Naive thymus-derived CD8-positive, alpha-beta T cell (primary cell): ENCODE results near the gene ARRDC2. TPM values are rescaled to one million over a fixed set of nuclear protein-coding genes. Genes with fewer than 3 reads are reported as not detected.

Experiments used
- ATAC-seq, 2 donors: fragments of 150-1000 bp; cut with Tn5 transposase in 1 of 2; sonication (Bioruptor Pico), chemical (Tn5 transposase) in 1 of 2; 1 replicate in 1 of 2; 2 replicates in 1 of 2; pipeline ENCODE4 v1.10.0; 2021; ENCODE audit warnings: mild to moderate bottlenecking in 2 of 2, moderate library complexity in 2 of 2
- POLR2A ChIA-PET: fragments of 350-600 bp; sonication (Branson Sonifier 250); formaldehyde crosslinking; loops from one replicate; lab custom pipeline; 2021; ENCODE audit warnings: antibody characterized with exemption; lab: Charles Lee
- DNase-seq, 10 donors: peaks; one replicate each; pipeline versions ENCODE4 v3.0.0 to v3.0.0-alpha.2; 2020 to 2022
- H3K27ac Mint-ChIP-seq, 10 donors: one replicate each; pipeline ENCODE4 v1.8.0; 2020 to 2022; ENCODE audit warnings: mild to moderate bottlenecking in 10 of 10, mixed read lengths in 10 of 10, moderate library complexity in 4 of 10, inconsistent platforms in 1 of 10
- H3K27me3 Mint-ChIP-seq, 5 donors: one replicate each; pipeline ENCODE4 v1.8.0; 2021 to 2022; ENCODE audit warnings: mixed read lengths in 5 of 5
- H3K36me3 Mint-ChIP-seq, 3 donors: one replicate each; pipeline ENCODE4 v1.8.0; 2020 to 2022; ENCODE audit warnings: mixed read lengths in 3 of 3, mild to moderate bottlenecking in 2 of 3, inconsistent platforms in 1 of 3
- H3K4me1 Mint-ChIP-seq, 4 donors: one replicate each; pipeline ENCODE4 v1.8.0; 2021 to 2022; ENCODE audit warnings: mixed read lengths in 4 of 4
- H3K4me3 Mint-ChIP-seq, 10 donors: one replicate each; pipeline ENCODE4 v1.8.0; 2020 to 2022; ENCODE audit warnings: mild to moderate bottlenecking in 10 of 10, mixed read lengths in 10 of 10, moderate library complexity in 6 of 10, inconsistent platforms in 1 of 10
- H3K9me3 Mint-ChIP-seq, 9 donors: one replicate each; pipeline ENCODE4 v1.8.0; 2020 to 2022; ENCODE audit warnings: mixed read lengths in 9 of 9, mild to moderate bottlenecking in 3 of 9, inconsistent platforms in 1 of 9, moderate library complexity in 1 of 9
- polyA plus RNA-seq, 3 donors: library from polyadenylated mRNA; unstranded; fragments of 300-500 nt; fragmentation: Illumina TruSeq; gene quantifications; one replicate each; pipeline ENCODE4 v1.2.3, GENCODE V29; 2021
- total RNA-seq, 8 experiments: library from RNA in 2 of 8; stranded (reverse) in 2 of 8; gene quantifications; one replicate each; pipeline ENCODE4 v1.2.3 and lab custom pipeline; 2021 to 2026

The ARRDC2 gene
- total and polyA plus RNA-seq, 5 experiments from 2014 or later, result 29.5 to 177 (median 56.4) TPM

DNA sequence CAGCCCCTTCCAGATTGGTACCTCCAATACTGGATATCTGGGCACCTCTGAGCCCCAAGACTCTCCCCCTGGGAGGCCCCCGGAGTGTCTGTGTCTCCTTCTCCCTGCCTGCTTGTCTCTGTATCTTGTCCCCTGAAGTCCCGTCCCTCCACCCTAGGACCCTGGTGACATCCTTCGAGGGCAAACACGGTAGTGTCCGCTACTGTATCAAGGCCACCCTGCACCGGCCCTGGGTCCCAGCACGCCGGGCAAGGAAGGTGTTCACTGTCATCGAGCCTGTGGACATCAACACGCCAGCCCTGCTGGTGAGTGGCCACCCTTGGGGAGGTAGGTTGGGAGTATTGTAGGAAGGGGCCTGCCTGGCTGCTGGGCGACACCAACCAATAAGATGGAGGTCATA is 844 bp downstream of the ARRDC2 start:
- H3K27ac Mint-ChIP-seq, result peak overlapping the region; percentile 68 to 98 (median 96)
- POLR2A ChIA-PET, result interaction anchor here (0.6 to 14.4 kb wide), 24 partner anchors 8 to 1590 kb away, joined by 3 to 267 read pairs (median 6); partner anchors contain the start of genes CCDC124, IL12RB1, JUND and MAST3
- H3K27me3 Mint-ChIP-seq, result no peaks in the 10 kb centered on the region
- peaks cover 23 to 53% (median 41%) of the 10 kb centered on the region in 4 donors for H3K4me1 Mint-ChIP-seq
- ATAC-seq (no peak), DNase-seq (no peak)
- H3K4me3 Mint-ChIP-seq, result peak overlapping the region; percentile 84 to 97 (median 90)
- H3K36me3 Mint-ChIP-seq, result peaks cover 5 to 46% (median 16%) of the 10 kb centered on the region in 3 donors
- peaks cover 0 to 3% (median 0%) of the 10 kb centered on the region in 9 donors for H3K9me3 Mint-ChIP-seq

DNA sequence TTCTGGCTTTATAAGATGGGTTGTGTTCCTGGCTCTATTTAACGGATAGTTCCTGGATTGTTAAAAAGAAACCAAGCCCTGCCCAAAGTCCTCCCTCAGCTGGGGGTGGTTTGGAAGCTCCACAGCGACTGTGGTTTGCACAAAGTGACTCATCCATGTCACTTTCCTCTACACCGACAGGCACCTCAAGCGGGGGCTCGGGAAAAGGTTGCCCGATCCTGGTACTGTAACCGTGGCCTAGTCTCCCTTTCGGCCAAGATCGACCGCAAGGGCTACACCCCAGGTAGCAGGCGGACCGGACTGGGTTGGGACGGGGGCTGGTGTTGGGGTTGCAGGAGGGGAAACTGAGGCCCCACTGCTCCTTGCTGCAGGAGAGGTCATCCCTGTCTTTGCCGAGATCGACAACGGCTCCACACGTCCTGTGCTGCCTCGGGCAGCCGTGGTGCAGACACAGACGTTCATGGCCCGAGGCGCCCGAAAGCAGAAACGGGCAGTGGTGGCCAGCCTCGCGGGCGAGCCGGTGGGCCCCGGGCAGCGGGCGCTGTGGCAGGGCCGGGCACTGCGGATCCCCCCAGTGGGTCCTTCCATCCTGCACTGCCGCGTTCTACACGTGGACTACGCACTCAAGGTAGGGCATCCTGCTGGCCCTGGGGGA is 1.6 kb downstream of the ARRDC2 start:
- H3K27me3 Mint-ChIP-seq, result no peaks in the 10 kb centered on the region
- ATAC-seq (no peak), DNase-seq (no peak)
- POLR2A ChIA-PET, result interaction anchor here (0.6 to 14.4 kb wide), 10 partner anchors 8 to 271 kb away, joined by 3 to 267 read pairs (median 11); partner anchors contain the start of genes CCDC124 and JUND
- peaks cover 30 to 60% (median 49%) of the 10 kb centered on the region in 4 donors for H3K4me1 Mint-ChIP-seq
- peaks cover 0 to 3% (median 0%) of the 10 kb centered on the region in 9 donors for H3K9me3 Mint-ChIP-seq
- H3K27ac Mint-ChIP-seq, result peak overlapping the region; percentile 22 to 98 (median 94)
- peak overlapping the region; percentile 84 to 97 (median 90) for H3K4me3 Mint-ChIP-seq
- H3K36me3 Mint-ChIP-seq, result peaks cover 5 to 53% (median 22%) of the 10 kb centered on the region in 3 donors

DNA sequence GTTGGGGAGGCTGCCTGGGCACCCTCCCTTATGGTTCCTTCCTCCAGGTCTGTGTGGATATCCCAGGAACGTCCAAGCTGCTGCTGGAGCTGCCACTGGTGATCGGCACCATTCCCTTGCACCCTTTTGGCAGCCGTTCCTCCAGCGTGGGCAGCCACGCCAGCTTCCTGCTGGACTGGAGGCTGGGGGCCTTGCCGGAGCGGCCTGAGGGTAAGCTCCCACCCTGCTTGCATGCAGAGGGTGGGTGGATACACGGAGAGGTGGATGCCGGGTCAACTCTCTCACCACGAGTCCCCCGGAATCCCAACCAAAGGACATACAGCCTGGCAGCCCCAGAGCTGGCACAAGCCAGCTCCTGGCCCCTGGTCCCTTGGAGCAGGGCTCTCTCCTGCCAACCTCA is 2.2 kb downstream of the ARRDC2 start:
- Mint-ChIP-seq H3K36me3 (peaks cover 5 to 50% (median 22%) of the 10 kb centered on the region in 3 donors), H3K9me3 (peaks cover 0 to 3% (median 0%) of the 10 kb centered on the region in 9 donors), H3K27ac (peak overlapping the region in 7 of 10 donors; percentile 22 to 95 (median 85)), H3K27me3 (no peaks in the 10 kb centered on the region), H3K4me1 (peaks cover 30 to 64% (median 55%) of the 10 kb centered on the region in 4 donors), H3K4me3 (peak overlapping the region in 7 of 10 donors; percentile 57 to 86 (median 81))
- POLR2A ChIA-PET, result interaction anchor here (0.6 to 14.4 kb wide), 11 partner anchors 8 to 270 kb away, joined by 3 to 267 read pairs (median 3); partner anchors contain the start of gene CCDC124
- DNase-seq, result no peak
- no peak for ATAC-seq

DNA sequence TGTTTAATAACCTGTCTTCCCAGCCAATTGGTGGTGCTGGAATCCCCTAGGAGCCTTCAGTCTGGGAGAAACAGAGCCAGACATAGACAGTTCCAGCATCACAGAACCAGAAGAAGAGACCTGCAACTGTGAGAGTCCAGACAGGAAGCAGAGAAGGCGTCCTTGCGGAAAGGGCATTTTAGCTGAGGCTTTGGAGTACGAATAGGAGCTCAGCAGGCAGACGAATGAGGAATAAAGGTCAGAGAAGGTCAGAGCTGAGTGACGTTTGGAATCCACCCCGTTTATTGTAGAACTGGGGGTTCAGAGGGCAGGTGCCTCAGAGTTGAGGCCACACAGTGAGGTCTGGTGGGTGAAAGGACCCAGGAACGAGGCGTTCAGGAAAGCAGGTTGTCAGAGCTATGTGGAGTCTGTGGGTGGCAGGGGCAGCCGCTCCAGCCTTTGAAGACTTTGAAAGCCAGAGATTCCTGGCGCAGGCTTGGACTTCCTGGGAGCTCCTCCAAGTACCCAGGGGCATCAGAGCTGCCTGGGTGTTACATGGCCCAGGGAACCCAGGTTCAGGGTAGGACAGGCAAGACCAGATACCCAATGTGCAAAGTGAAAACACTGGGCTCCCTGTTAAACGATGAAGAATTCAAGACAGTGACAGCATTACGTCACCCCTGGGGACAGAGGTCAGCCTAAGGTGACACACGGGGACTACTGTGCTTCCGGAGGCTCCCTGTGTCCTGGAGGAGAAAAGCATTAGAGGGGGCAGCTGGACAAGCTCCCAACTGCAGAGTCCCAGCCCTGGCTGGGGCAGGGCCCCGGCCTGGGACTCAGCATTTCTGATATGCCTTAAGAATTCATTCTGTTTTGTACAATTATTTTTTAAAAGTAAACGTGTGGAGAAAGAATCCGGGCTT is 5.5 kb downstream of the ARRDC2 start:
- H3K27me3 Mint-ChIP-seq, result no peaks in the 10 kb centered on the region
- POLR2A ChIA-PET, result interaction anchor here (0.6 to 14.4 kb wide), 13 partner anchors 10 to 271 kb away, joined by 3 to 267 read pairs (median 6); partner anchors contain the start of genes JAK3 and JUND
- peak in 1 of 10 donors; percentile 26 for DNase-seq
- H3K4me1 Mint-ChIP-seq, result peaks cover 35 to 75% (median 68%) of the 10 kb centered on the region in 4 donors
- H3K27ac Mint-ChIP-seq, result peak overlapping the region; percentile 95 to 100 (median 98)
- peak; percentile 24 to 35 for ATAC-seq
- no peaks in the 10 kb centered on the region for H3K9me3 Mint-ChIP-seq
- H3K36me3 Mint-ChIP-seq, result peaks cover 5 to 52% (median 28%) of the 10 kb centered on the region in 3 donors
- H3K4me3 Mint-ChIP-seq, result peak overlapping the region; percentile 61 to 95 (median 84)

DNA sequence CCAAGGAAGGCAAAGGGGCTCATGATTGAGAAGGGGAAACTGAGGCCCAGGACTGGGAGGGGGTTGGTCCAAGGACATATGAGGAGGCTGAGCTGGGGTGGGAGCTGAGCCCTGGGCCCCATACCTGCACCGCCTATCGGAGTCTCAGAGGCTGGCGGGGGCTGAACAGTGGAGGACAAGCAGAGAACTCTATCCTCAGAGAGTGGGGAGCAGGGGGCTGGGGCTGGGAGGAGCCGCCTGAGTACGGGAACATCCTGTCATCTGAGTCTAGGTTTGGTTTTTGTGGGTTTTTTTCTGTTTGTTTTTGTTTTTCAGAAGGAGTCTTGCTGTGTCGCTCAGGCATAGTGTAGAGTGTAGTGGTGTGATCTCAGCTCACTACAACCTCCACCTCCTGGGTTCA is 6.2 kb downstream of the ARRDC2 start:
- H3K27ac Mint-ChIP-seq, result peak overlapping the region; percentile 95 to 100 (median 98)
- no peaks in the 10 kb centered on the region for H3K9me3 Mint-ChIP-seq
- no peaks in the 10 kb centered on the region for H3K27me3 Mint-ChIP-seq
- peak; percentile 50 to 86 (median 70) for DNase-seq
- ATAC-seq, result peak; percentile 80 to 88
- peaks cover 5 to 49% (median 28%) of the 10 kb centered on the region in 3 donors for H3K36me3 Mint-ChIP-seq
- H3K4me3 Mint-ChIP-seq, result peak overlapping the region; percentile 61 to 95 (median 84)
- H3K4me1 Mint-ChIP-seq, result peaks cover 33 to 71% (median 66%) of the 10 kb centered on the region in 4 donors
- POLR2A ChIA-PET, result interaction anchor here (1.1 to 14.4 kb wide), 10 partner anchors 10 to 267 kb away, joined by 4 to 267 read pairs (median 10); partner anchors contain the start of genes JAK3 and JUND

DNA sequence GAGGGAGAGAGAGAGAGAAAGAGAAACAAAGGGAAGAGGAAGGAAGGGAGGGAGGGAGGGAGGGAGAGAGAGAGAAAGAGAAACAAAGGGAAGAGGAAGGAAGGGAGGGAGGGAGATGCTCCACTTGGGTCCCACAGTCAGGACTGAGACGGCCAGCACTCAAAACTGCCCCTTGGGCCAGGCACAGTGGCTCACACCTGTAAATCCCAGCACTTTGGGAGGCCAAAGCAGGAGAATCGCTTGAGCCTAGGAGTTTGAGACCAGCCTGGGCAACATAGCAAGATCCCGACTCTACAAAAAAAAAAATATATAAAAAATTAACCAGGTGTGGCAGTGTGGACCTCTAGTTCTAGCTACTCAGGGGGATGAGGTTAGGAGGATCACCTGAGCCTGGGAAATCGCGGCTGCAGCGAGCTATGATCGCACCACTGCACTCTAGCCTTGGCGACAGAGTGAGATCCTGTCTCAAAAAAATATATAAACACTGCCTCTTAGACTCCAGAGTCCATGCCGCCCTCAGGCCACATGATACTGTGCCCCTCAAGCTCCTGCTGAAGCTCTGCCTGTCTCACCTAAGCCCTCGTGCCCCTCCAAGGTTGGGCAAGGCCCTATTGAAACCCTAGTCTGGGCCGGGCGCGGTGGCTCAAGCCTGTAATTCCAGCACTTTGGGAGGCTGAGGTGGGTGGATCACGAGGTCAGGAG is 8.4 kb downstream of the ARRDC2 start:
- no peak for DNase-seq
- POLR2A ChIA-PET, result interaction anchor here (1.0 to 14.4 kb wide), 8 partner anchors 8 to 151 kb away, joined by 3 to 267 read pairs (median 20); partner anchors contain the start of gene ARRDC2
- H3K4me3 Mint-ChIP-seq, result peak overlapping the region in 5 of 10 donors; percentile 7 to 50 (median 29)
- no peak for ATAC-seq
- H3K4me1 Mint-ChIP-seq, result peaks cover 42 to 75% (median 72%) of the 10 kb centered on the region in 4 donors
- no peaks in the 10 kb centered on the region for H3K9me3 Mint-ChIP-seq
- H3K36me3 Mint-ChIP-seq, result peaks cover 5 to 37% (median 23%) of the 10 kb centered on the region in 3 donors
- peak overlapping the region; percentile 79 to 98 (median 86) for H3K27ac Mint-ChIP-seq
- no peaks in the 10 kb centered on the region for H3K27me3 Mint-ChIP-seq

DNA sequence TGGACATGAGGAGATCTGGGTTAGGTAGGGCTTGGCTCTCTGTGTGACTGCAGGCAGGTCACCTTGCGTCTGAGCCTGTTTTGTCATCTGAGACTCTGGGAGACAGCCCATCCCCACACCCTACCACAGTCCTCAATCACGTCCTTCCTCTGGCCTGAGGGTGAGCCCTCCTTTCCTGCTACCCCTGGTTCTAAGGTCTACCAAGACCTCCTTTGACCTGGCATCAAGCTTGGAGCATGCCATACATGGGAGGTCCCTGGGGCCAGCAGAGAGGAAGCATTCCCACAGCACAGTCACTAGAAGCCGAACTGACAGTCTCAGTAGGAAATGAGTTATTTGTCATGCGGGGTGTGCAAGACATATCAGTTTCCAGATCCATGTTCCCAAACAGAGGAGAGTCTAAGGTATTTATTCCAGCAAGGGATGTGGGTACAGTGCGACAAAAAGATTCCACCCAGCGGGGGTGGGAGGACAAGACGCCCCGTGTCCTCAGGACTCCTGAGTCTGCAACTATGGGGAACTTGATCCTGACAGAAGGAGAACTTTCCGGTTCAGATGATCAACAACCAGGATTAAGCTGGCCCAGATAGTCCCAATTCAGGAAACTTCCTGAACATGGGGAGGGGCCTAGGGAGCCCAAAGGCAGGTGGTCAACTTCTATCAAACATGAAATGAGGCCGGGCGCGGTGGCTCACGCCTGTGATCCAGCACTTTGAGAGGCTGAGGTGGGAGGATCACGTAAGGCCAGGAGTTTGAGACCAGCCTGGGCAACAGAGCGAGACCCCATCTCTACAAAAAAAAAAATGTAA is 9.5 kb downstream of the ARRDC2 start:
- Mint-ChIP-seq H3K36me3 (peaks cover 5 to 27% (median 23%) of the 10 kb centered on the region in 3 donors), H3K27ac (peak overlapping the region; percentile 78 to 91 (median 86)), H3K9me3 (no peaks in the 10 kb centered on the region), H3K4me1 (peaks cover 50 to 85% (median 82%) of the 10 kb centered on the region in 4 donors), H3K4me3 (peak overlapping the region in 7 of 10 donors; percentile 21 to 51 (median 30)), H3K27me3 (no peaks in the 10 kb centered on the region)
- no peak for ATAC-seq
- POLR2A ChIA-PET, result interaction anchor here (0.6 to 14.4 kb wide), 9 partner anchors 9 to 150 kb away, joined by 3 to 267 read pairs (median 5); partner anchors contain the start of gene ARRDC2
- no peak for DNase-seq

DNA sequence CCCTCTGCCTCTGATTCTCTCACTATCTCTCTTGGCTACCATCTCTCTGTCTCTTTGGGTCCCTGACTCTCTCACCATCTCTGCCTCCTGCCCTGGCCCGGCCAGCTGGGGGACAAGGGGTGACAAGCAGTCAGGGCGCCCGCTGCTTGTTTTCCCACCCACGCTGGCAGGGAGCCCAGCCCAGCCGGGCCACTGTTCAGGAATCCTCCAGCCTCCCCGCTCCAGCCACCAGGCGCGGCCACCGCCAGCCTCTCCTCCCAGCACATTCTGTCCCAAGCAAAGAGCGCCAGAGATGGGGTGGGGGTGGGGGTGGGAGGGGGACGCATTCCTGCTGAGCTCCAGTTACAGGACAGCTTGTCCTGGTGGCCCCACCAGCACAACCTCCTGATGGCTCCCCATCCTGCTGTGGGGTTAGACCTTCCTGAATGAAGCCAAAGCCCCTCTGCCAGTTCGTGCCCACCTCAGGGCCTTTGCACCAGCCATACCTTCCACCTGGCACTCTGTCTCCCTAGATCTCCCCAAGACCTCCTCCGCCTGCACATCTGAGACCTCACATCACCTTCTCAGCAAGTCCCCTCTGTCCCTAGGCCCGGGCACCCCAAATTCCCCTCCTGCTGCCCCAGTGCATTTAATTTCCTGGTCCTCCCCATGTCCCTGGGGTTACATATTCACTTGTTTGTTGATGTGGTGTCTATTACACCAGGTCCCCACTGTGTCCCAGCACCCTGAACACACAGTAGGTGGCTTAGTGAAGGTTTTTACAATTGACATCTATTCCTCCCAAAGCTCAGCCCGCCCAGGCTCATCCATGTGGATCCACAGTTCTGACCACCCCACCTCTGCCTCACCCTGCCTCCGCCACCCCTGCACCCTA is 12.5 kb downstream of the ARRDC2 start:
- peak overlapping the region; percentile 91 to 99 (median 98) for H3K27ac Mint-ChIP-seq
- ATAC-seq, result no peak
- H3K27me3 Mint-ChIP-seq, result peaks cover 0 to 1% (median 0%) of the 10 kb centered on the region in 5 donors
- no peaks in the 10 kb centered on the region for H3K9me3 Mint-ChIP-seq
- H3K36me3 Mint-ChIP-seq, result peaks cover 0 to 3% (median 3%) of the 10 kb centered on the region in 3 donors
- H3K4me1 Mint-ChIP-seq, result peaks cover 43 to 80% (median 76%) of the 10 kb centered on the region in 4 donors
- POLR2A ChIA-PET, result interaction anchor here (0.9 to 9.9 kb wide), 8 partner anchors 9 to 36 kb away, joined by 5 to 214 read pairs (median 14); partner anchors contain the start of gene ARRDC2
- DNase-seq, result no peak
- peak overlapping the region in 9 of 10 donors; percentile 36 to 78 (median 74) for H3K4me3 Mint-ChIP-seq

DNA sequence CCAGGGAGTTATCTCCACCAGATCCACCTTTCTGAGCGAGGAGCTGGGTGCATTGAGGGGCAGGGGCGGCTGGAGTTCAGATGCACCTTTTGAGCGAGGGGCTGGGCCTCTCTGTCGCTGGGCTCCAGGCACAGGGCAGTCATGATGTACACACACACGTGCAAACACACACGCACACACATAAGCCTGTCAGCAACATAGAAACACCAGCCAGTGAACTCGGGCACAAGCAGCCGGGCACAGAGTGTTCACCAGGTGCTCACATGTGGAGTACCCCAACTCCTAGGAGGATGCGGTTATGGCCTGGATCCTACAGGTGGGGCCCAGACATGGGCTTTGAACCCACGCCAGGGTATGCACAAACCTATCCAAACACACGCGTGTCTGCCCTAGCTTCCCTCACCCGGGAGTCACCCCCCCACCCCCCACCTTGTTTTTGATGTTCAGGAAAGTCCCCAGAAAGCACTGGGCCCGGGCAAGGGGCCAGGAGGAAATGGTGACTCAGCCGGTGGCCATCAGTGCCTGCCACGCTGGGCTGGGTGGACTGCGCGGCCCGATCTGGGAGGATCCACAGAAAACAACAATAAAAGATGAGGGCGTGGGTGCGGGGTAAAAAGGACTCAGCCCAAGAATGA is 13.3 kb downstream of the ARRDC2 start:
- Mint-ChIP-seq H3K36me3 (no peaks in the 10 kb centered on the region), H3K9me3 (no peaks in the 10 kb centered on the region), H3K27me3 (peaks cover 0 to 1% (median 0%) of the 10 kb centered on the region in 5 donors), H3K27ac (peak overlapping the region; percentile 91 to 99 (median 98)), H3K4me1 (peaks cover 42 to 79% (median 73%) of the 10 kb centered on the region in 4 donors), H3K4me3 (peak overlapping the region; percentile 22 to 82 (median 74))
- POLR2A ChIA-PET, result interaction anchor here (0.9 to 9.9 kb wide), 8 partner anchors 8 to 35 kb away, joined by 4 to 214 read pairs (median 10); partner anchors contain the start of gene ARRDC2
- DNase-seq, result peak; percentile 50 to 89 (median 65)
- ATAC-seq, result peak; percentile 43 to 67
